OCI-LY7 (cell line): Measurements from ENCODE around the gene NRP1. TPM values are rescaled to one million over a fixed set of nuclear protein-coding genes. Genes with fewer than 3 reads are reported as not detected.

Source experiments
- BruUV-seq: library from RNA; stranded (reverse); fragments of 400-500 nt; replicated peaks from 2 replicates; lab custom pipeline; 2021; lab: Mats Ljungman, UMichigan
- CTCF ChIA-PET: fragments of 300-600 bp; sonication (Branson Sonifier 250); formaldehyde crosslinking; loops from one replicate; lab custom pipeline; 2022; ENCODE audit warnings: antibody characterized with exemption; ENCODE audit not compliant: unreplicated experiment; lab: Charles Lee
- POLR2A ChIA-PET: fragments of 300-600 bp; sonication (Branson Sonifier 250); formaldehyde crosslinking; loops from one replicate; lab custom pipeline; 2022; ENCODE audit warnings: antibody characterized with exemption; lab: Charles Lee
- DNase-seq: peaks from one replicate; pipeline ENCODE4 v3.0.0-alpha.2; 2015; ENCODE audit warnings: low spot score
- H2AFZ ChIP-seq: fragments of 200-600 bp; sonication (generic), shearing (Covaris generic); 2 replicates; pipeline ENCODE4 v1.6.1; 2014; ENCODE audit warnings: mild to moderate bottlenecking, antibody characterized with exemption, low read length, moderate library complexity
- H3K27ac ChIP-seq: fragments of 200-600 bp; sonication (generic); 2 replicates; pipeline ENCODE4 v1.5.1; 2014; ENCODE audit warnings: mixed run types, low read depth, mild to moderate bottlenecking, moderate library complexity, low read length, inconsistent platforms; ENCODE audit not compliant: poor library complexity, severe bottlenecking
- H3K36me3 ChIP-seq: fragments of 200-600 bp; sonication (generic); 2 replicates; pipeline ENCODE4 v1.6.1; 2014; ENCODE audit warnings: mild to moderate bottlenecking, antibody characterized with exemption, low read length, moderate library complexity, mixed read lengths; ENCODE audit not compliant: insufficient read depth
- H3K4me1 ChIP-seq: fragments of 200-600 bp; sonication (generic); 2 replicates; pipeline ENCODE4 v1.5.1; 2014; ENCODE audit warnings: mild to moderate bottlenecking, low read length; ENCODE audit not compliant: insufficient read depth, poor library complexity, severe bottlenecking
- H3K4me2 ChIP-seq: fragments of 200-600 bp; sonication (generic); 2 replicates; pipeline ENCODE4 v1.6.1; 2014; ENCODE audit warnings: mild to moderate bottlenecking, low read length
- H3K4me3 ChIP-seq: fragments of 200-600 bp; sonication (generic); 2 replicates; pipeline ENCODE4 v1.5.1; 2014; ENCODE audit warnings: mild to moderate bottlenecking, low read depth, low read length; ENCODE audit not compliant: poor library complexity, severe bottlenecking
- H3K79me2 ChIP-seq: fragments of 200-600 bp; sonication (generic); 2 replicates; pipeline ENCODE4 v1.6.1; 2016; ENCODE audit warnings: low read depth, mild to moderate bottlenecking, low read length, moderate library complexity, mixed read lengths; ENCODE audit not compliant: insufficient read depth
- H3K9me2 ChIP-seq: fragments of 200-600 bp; sonication (generic); 2 replicates; pipeline ENCODE4 v1.6.1; 2016; ENCODE audit warnings: mild to moderate bottlenecking, low read length, mixed read lengths; ENCODE audit not compliant: insufficient read depth
- H3K9me3 ChIP-seq: fragments of 200-600 bp; sonication (generic); 2 replicates; pipeline ENCODE4 v1.6.1; 2014; ENCODE audit warnings: mild to moderate bottlenecking, mixed run types, low read length, mixed read lengths
- H4K20me1 ChIP-seq: fragments of 200-600 bp; sonication (generic); 2 replicates; pipeline ENCODE4 v1.6.1; 2014; ENCODE audit warnings: mild to moderate bottlenecking, antibody characterized with exemption, low read length, moderate library complexity, mixed read lengths; ENCODE audit not compliant: insufficient read depth
- EZH2phosphoT487 ChIP-seq: fragments of 200-600 bp; sonication (generic); IDR thresholded peaks from 2 replicates; pipeline ENCODE4 v1.6.1; 2018; ENCODE audit warnings: low read depth, borderline replicate concordance, mild to moderate bottlenecking, mixed run types, antibody characterized with exemption, low read length, moderate library complexity, mixed read lengths
- intact Hi-C: fragments of 100-400 bp; cut with micrococcal nuclease; formaldehyde crosslinking; loops from one replicate; pipeline ENCODE4 v1.10.0; 2022; ENCODE audit not compliant: unreplicated experiment
- total RNA-seq, 2 experiments: library from RNA; depleted of rRNA in 1 of 2; stranded (reverse); fragments of >200 nt in 1 of 2; shearing (Covaris generic) in 1 of 2; gene quantifications; 2 replicates each; pipeline ENCODE4 v1.2.3, GENCODE V29; 2014 to 2022
- TF ChIP-seq, protein P1 (sequence below): fragments of 200-600 bp; sonication (generic); conservative IDR thresholded peaks from 2 replicates; pipeline ENCODE4 v1.5.1; 2014; ENCODE audit warnings: mild to moderate bottlenecking, antibody characterized with exemption, low read length, moderate library complexity, mixed read lengths

Gene NRP1
- total RNA-seq, 2 experiments from 2014 or later, result not detected

DNA sequence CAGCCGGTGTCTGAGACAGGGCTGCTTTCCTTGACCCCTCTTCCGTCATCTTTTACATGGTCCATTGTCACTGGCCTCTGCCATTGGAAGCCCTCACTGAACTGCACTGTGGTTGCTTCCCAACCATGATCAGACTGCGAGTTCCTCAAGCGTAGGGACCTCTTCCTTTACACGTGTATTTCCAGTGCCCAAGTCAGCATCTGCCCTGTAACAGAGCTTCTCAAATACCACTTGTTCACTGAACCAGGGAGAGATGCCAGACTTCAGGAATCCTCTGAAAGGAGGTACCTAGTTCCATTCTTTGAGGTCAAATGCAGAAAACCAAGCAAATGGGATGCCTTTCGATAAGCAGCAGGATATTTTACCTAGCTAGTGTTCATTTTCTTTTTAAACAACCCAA lies 145.1 kb downstream of the NRP1 start:
- no peak overlapping the region for H2AFZ ChIP-seq
- DNase-seq, result no peak
- no peak overlapping the region for H3K4me2 ChIP-seq
- H3K79me2 ChIP-seq, result no peaks in the 10 kb centered on the region
- H3K4me3 ChIP-seq, result no peak overlapping the region
- no peaks in the 10 kb centered on the region for H3K9me3 ChIP-seq
- H4K20me1 ChIP-seq, result no peaks in the 10 kb centered on the region
- no TSS peak for BruUV-seq
- peaks cover 4% of the 10 kb centered on the region for H3K4me1 ChIP-seq
- ChIA-PET POLR2A (interaction anchor here (0.5 to 1.0 kb wide), 2 partner anchors 15 to 16 kb away, joined by 3 to 4 read pairs; no protein-coding TSS in a partner anchor), CTCF (no interaction called here)
- H3K27ac ChIP-seq, result no peak overlapping the region
- intact Hi-C loops, result no loop called here
- TF ChIP-seq, protein P1, sequence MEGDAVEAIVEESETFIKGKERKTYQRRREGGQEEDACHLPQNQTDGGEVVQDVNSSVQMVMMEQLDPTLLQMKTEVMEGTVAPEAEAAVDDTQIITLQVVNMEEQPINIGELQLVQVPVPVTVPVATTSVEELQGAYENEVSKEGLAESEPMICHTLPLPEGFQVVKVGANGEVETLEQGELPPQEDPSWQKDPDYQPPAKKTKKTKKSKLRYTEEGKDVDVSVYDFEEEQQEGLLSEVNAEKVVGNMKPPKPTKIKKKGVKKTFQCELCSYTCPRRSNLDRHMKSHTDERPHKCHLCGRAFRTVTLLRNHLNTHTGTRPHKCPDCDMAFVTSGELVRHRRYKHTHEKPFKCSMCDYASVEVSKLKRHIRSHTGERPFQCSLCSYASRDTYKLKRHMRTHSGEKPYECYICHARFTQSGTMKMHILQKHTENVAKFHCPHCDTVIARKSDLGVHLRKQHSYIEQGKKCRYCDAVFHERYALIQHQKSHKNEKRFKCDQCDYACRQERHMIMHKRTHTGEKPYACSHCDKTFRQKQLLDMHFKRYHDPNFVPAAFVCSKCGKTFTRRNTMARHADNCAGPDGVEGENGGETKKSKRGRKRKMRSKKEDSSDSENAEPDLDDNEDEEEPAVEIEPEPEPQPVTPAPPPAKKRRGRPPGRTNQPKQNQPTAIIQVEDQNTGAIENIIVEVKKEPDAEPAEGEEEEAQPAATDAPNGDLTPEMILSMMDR, result no peak
- TF ChIP-seq EZH2phosphoT487, result no peak
- H3K9me2 ChIP-seq, result no peaks in the 10 kb centered on the region
- no peaks in the 10 kb centered on the region for H3K36me3 ChIP-seq

DNA sequence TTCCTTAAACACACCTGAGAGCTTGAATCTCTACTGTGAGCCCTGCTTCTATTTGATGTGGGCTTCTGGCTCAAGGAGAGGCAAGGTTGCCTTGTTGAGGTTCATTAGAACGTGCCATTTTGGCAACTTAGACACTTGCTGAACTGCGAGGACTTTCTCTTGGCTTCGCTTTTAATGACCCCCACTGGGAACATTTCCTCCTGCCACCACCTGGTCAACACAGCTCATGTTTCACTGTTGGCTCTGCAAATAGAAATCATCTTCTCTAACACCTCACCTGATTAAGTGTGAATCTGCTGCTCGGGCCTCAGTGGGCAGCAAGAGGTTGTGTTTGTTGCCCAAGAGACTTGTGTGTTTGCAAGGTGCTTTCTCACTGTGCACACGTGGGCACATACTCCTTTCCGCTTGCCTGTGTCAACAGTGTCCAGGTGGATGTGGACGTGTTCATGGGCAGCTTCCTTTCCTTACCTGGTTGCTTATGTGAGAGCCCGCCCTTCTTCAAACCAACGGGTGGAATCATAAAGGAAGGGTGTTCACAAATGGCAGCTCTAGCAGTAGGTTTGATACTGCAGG lies 147.0 kb downstream of the NRP1 start:
- Histone ChIP-seq H3K9me2 (no peaks in the 10 kb centered on the region), H3K4me1 (no peaks in the 10 kb centered on the region), H3K4me2 (no peak overlapping the region), H3K36me3 (no peaks in the 10 kb centered on the region), H2AFZ (no peak overlapping the region), H3K79me2 (no peaks in the 10 kb centered on the region), H3K27ac (no peak overlapping the region), H3K4me3 (no peak overlapping the region), H3K9me3 (no peaks in the 10 kb centered on the region), H4K20me1 (no peaks in the 10 kb centered on the region)
- POLR2A ChIA-PET, result interaction anchor here (0.5 to 0.9 kb wide), 3 partner anchors 18 to 1059 kb away, joined by 3 read pairs; no protein-coding TSS in a partner anchor
- CTCF ChIA-PET, result interaction anchor here (0.6 kb wide), 1 partner anchor 1481 kb away, joined by 3 read pairs; no protein-coding TSS in a partner anchor
- TF ChIP-seq, protein P1, result no peak
- TF ChIP-seq EZH2phosphoT487, result no peak
- no TSS peak for BruUV-seq
- intact Hi-C loops, result no loop called here
- DNase-seq, result no peak

DNA sequence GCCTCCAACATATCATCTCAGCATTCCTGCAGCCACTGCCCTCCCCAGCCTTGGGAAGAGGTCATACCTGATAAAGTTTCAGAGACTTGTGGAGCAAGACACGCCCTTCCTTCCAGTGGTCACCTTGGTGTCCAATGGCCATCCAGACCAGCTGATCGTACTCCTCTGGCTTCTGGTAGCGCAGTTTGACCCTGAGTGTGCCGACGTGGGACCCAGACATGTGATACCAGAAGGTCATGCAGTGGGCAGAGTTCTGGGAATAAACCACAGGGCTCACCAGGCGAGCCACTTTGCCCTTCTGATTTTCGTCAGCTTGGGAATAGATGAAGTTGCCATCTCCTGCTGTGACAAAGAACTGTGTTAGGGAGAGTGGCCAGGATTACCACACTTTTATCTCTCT lies 148.3 kb downstream of the NRP1 start:
- no peaks in the 10 kb centered on the region for H3K36me3 ChIP-seq
- DNase-seq, result no peak
- H3K4me1 ChIP-seq, result no peaks in the 10 kb centered on the region
- H4K20me1 ChIP-seq, result no peaks in the 10 kb centered on the region
- H2AFZ ChIP-seq, result no peak overlapping the region
- no peaks in the 10 kb centered on the region for H3K9me3 ChIP-seq
- no peak overlapping the region for H3K27ac ChIP-seq
- no peak overlapping the region for H3K4me2 ChIP-seq
- no peak overlapping the region for H3K4me3 ChIP-seq
- no peaks in the 10 kb centered on the region for H3K9me2 ChIP-seq
- ChIA-PET CTCF (no interaction called here), POLR2A (interaction anchor here (0.6 kb wide), 1 partner anchor 1135 kb away, joined by 3 read pairs; no protein-coding TSS in a partner anchor)
- H3K79me2 ChIP-seq, result no peaks in the 10 kb centered on the region
- no peak for TF ChIP-seq EZH2phosphoT487
- TF ChIP-seq, protein P1, result no peak
- intact Hi-C loops, result no loop called here
- BruUV-seq, result no TSS peak
